CD4-positive, alpha-beta T cell (primary cell): ENCODE results near the gene FAM3A. TPM values are rescaled to one million over a fixed set of nuclear protein-coding genes. Genes with fewer than 3 reads are reported as not detected.

Experiments
- ATAC-seq: fragments of 200-7000 bp; cut with Tn5 transposase; one replicate; pipeline ENCODE4 v1.10.0; 2022; ENCODE audit warnings: mild to moderate bottlenecking; ENCODE audit not compliant: poor library complexity
- CTCF ChIA-PET: fragments of 350-600 bp; sonication (Branson Sonifier 250); formaldehyde crosslinking; loops from one replicate; lab custom pipeline; 2021; ENCODE audit warnings: antibody characterized with exemption, inconsistent platforms; lab: Charles Lee
- POLR2A ChIA-PET: fragments of 350-600 bp; sonication (Branson Sonifier 250); formaldehyde crosslinking; loops from one replicate; lab custom pipeline; 2021; ENCODE audit warnings: antibody characterized with exemption, inconsistent platforms; lab: Charles Lee
- DNase-seq, 14 experiments: peaks; one replicate each; pipeline ENCODE4 v3.0.0-alpha.2; 2013 to 2020; ENCODE audit warnings: mixed read lengths in 2 of 14
- H3K27ac ChIP-seq, 2 donors: one replicate each; pipeline versions ENCODE4 v1.5.1 to v1.7.0; 2013; ENCODE audit warnings: low read length in 2 of 2, low read depth in 1 of 2, mild to moderate bottlenecking in 1 of 2
- H3K27me3 ChIP-seq, 2 experiments: 1 replicate in 1 of 2; 2 replicates in 1 of 2; pipeline versions ENCODE4 v1.6.1 to v1.7.0; 2013; ENCODE audit warnings: low read length in 2 of 2, control low read depth in 1 of 2, mild to moderate bottlenecking in 1 of 2, moderate library complexity in 1 of 2; ENCODE audit not compliant: insufficient read depth in 2 of 2, control insufficient read depth in 1 of 2
- H3K36me3 ChIP-seq: one replicate; pipeline ENCODE4 v1.6.1; 2013; ENCODE audit warnings: low read length, control low read depth; ENCODE audit not compliant: insufficient read depth
- H3K4me1 ChIP-seq: one replicate; pipeline ENCODE4 v1.6.1; 2013; ENCODE audit warnings: low read length, control low read depth; ENCODE audit not compliant: insufficient read depth
- H3K4me3 ChIP-seq: one replicate; pipeline ENCODE4 v1.5.1; 2013; ENCODE audit warnings: mild to moderate bottlenecking, low read length, moderate library complexity
- H3K9me3 ChIP-seq, 2 experiments: 1 replicate in 1 of 2; 2 replicates in 1 of 2; pipeline versions ENCODE4 v1.6.1 to v1.7.0; 2013; ENCODE audit warnings: low read length in 2 of 2, mild to moderate bottlenecking in 2 of 2, control low read depth in 1 of 2, moderate library complexity in 1 of 2; ENCODE audit not compliant: control insufficient read depth in 1 of 2, insufficient read depth in 1 of 2
- H3K27ac Mint-ChIP-seq: one replicate; pipeline ENCODE4 v1.8.0; 2020; ENCODE audit warnings: mixed read lengths
- H3K27me3 Mint-ChIP-seq: one replicate; pipeline ENCODE4 v1.8.0; 2021; ENCODE audit warnings: mixed read lengths
- H3K36me3 Mint-ChIP-seq: one replicate; pipeline ENCODE4 v1.8.0; 2021; ENCODE audit warnings: low read depth, mixed read lengths
- H3K4me1 Mint-ChIP-seq: one replicate; pipeline ENCODE4 v1.8.0; 2021; ENCODE audit warnings: low read depth, mixed read lengths
- H3K4me3 Mint-ChIP-seq: one replicate; pipeline ENCODE4 v1.8.0; 2020; ENCODE audit warnings: mild to moderate bottlenecking, mixed read lengths
- H3K9me3 Mint-ChIP-seq: one replicate; pipeline ENCODE4 v1.8.0; 2020; ENCODE audit warnings: mixed read lengths
- CTCF ChIP-seq: fragments of 200-600 bp; IDR thresholded peaks from one replicate; pipeline ENCODE4 v1.8.0; 2022; ENCODE audit warnings: antibody characterized with exemption, mild to moderate bottlenecking
- intact Hi-C, 2 experiments: fragments of 100-400 bp; cut with DNase I in 1 of 2; cut with micrococcal nuclease in 1 of 2; formaldehyde crosslinking; loops; one replicate each; pipeline versions ENCODE4 v1.15.1 to v1.9.0; 2023 to 2025; cut with DNase I, micrococcal nuclease
- total RNA-seq, 174 experiments: library from RNA in 2 of 174; stranded (reverse) in 2 of 174; gene quantifications; one replicate each; pipeline ENCODE4 v1.2.3 and lab custom pipeline; 2021 to 2026

Gene FAM3A
- total RNA-seq, 2 experiments from 2014 or later: 36.1 to 38.2 TPM

DNA sequence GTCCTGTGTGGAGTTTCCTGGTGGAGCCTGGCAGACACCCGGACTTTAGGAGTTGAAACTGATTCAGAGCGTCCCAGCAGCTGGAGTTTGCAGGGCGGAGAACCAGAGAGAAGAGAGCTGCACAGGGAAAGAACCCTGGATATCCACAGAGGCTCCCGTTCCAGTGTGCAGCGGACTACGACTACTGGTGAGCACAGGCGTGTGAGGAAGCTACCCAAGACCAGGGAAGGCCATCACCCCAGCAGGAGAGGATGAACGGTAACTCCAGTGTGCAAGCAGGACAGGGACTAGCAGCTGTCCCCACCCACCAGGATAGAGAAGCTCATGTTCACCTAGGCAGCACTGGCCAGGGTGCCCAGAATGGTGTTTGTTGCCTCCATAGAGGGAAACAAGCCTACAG lies 39.2 kb downstream of the FAM3A start:
- POLR2A ChIA-PET: interaction anchor here (1.0 to 1.2 kb wide), 2 partner anchors 33 to 78 kb away, joined by 3 read pairs; no protein-coding TSS in a partner anchor
- peaks cover 7% of the 10 kb centered on the region for H3K36me3 Mint-ChIP-seq
- no peaks in the 10 kb centered on the region for H3K9me3 Mint-ChIP-seq
- H3K27ac Mint-ChIP-seq: peak overlapping the region; percentile 90
- TF ChIP-seq CTCF: no peak
- DNase-seq (no peak), ATAC-seq (no peak)
- Histone ChIP-seq H3K4me3 (no peak overlapping the region), H3K36me3 (no peaks in the 10 kb centered on the region), H3K9me3 (no peaks in the 10 kb centered on the region), H3K27me3 (no peaks in the 10 kb centered on the region), H3K4me1 (peaks cover 24% of the 10 kb centered on the region), H3K27ac (no peak overlapping the region)
- CTCF ChIA-PET: no interaction called here
- peak overlapping the region; percentile 56 for H3K4me3 Mint-ChIP-seq
- H3K4me1 Mint-ChIP-seq: peaks cover 23% of the 10 kb centered on the region
- H3K27me3 Mint-ChIP-seq: no peaks in the 10 kb centered on the region
- intact Hi-C loops: loop anchor here in 1 of 2 experiments (5.0 kb wide), 1 partner anchor 40 kb away; the partner anchor contains the start of gene FAM3A

GRCh38 chrX:154473683-154474082 lies 42.3 kb downstream of the FAM3A start:
- H3K36me3 ChIP-seq: peaks cover 14% of the 10 kb centered on the region
- CTCF ChIA-PET: no interaction called here
- intact Hi-C loops: no loop called here
- no peaks in the 10 kb centered on the region for H3K9me3 Mint-ChIP-seq
- H3K27me3 Mint-ChIP-seq: no peaks in the 10 kb centered on the region
- peaks cover 16% of the 10 kb centered on the region for H3K4me1 ChIP-seq
- POLR2A ChIA-PET: no interaction called here
- peaks cover 14% of the 10 kb centered on the region for H3K4me1 Mint-ChIP-seq
- no peak overlapping the region for H3K4me3 ChIP-seq
- H3K27ac ChIP-seq: no peak overlapping the region
- H3K9me3 ChIP-seq: no peaks in the 10 kb centered on the region
- peaks cover 17% of the 10 kb centered on the region for H3K36me3 Mint-ChIP-seq
- H3K27ac Mint-ChIP-seq: no peak overlapping the region
- DNase-seq: no peak
- no peak for TF ChIP-seq CTCF
- ATAC-seq: no peak
- no peak overlapping the region for H3K4me3 Mint-ChIP-seq
- H3K27me3 ChIP-seq: no peaks in the 10 kb centered on the region

- DNase-seq (peak in 1 of 14 experiments; percentile 15), ATAC-seq (no peak)
- Histone ChIP-seq H3K4me3 (no peak overlapping the region), H3K4me1 (peaks cover 12% of the 10 kb centered on the region), H3K36me3 (peaks cover 20% of the 10 kb centered on the region), H3K27ac (no peak overlapping the region), H3K9me3 (no peaks in the 10 kb centered on the region), H3K27me3 (no peaks in the 10 kb centered on the region)
- no peak overlapping the region for H3K27ac Mint-ChIP-seq
- no peak overlapping the region for H3K4me3 Mint-ChIP-seq
- no peaks in the 10 kb centered on the region for H3K9me3 Mint-ChIP-seq
- CTCF ChIA-PET: no interaction called here
- peaks cover 14% of the 10 kb centered on the region for H3K4me1 Mint-ChIP-seq
- H3K27me3 Mint-ChIP-seq: no peaks in the 10 kb centered on the region
- H3K36me3 Mint-ChIP-seq: peaks cover 19% of the 10 kb centered on the region
- no peak for TF ChIP-seq CTCF
- intact Hi-C loops: no loop called here
- POLR2A ChIA-PET: no interaction called here
Observed at GRCh38 chrX:154472685-154473632, 43.1 kb downstream of the FAM3A start.
